GM18505 (cell line): ENCODE results near the gene NECTIN2.
"Not testable (repeated sequence)": the region's sequence is repeated elsewhere in the genome, so short reads cannot be mapped to it uniquely, and the experiment has no call there.

ENCODE experiments used
- ATAC-seq: cut with Tn5 transposase; IDR thresholded peaks from one replicate; pipeline ENCODE4 v1.9.1; 2021; ENCODE audit not compliant: unreplicated experiment
- POLR2A ChIP-seq: IDR thresholded peaks from 4 replicates; pipeline ENCODE4 v1.6.1; 2011; ENCODE audit warnings: borderline replicate concordance; ENCODE audit not compliant: insufficient read depth, insufficient read length; ENCODE audit errors: extremely low read depth

Gene NECTIN2

DNA sequence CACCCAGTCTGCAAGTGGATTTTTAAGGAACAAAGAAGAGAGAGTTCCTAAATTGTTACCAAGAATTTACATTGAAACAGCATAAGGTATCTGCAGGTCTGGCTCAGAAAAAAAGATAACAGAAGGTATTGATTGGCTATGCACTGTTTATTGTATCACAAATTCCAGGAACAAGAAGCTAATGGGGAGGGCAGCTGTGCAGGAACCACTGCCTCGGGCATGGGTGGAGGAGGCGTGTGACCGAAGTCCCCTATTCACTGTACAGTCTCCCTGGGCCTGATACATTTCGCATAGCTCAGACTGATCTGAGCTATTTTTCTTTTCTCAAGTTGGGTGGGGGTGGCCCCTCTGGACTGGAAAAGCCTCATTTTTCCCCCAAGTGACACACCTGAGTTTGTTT is 11.7 kb downstream of the NECTIN2 start:
- no peak for TF ChIP-seq POLR2A
- ATAC-seq: no peak

- ATAC-seq: not testable (repeated sequence)
These were observed 15.5 kb downstream of the NECTIN2 start for GRCh38 chr19:44861576-44861975.

DNA sequence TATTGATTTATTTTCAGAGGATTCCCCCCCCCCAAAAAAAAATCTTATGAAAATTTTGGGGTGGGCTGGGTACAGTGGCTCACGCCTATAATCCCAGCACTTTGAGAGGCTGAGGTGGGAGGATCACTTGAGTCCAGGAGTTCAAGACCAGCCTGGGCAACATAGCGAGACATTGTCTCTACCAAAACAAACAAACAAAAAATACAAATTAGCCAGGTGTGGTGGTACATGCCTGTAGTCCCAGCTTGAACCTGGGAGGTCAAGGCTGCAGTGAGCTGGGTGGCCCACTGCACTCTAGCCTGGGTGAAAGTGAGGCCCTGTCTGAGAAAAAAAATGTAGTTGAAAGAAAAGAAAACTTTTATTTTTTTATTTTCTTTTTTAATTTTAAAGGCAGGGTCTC is 17.9 kb downstream of the NECTIN2 start:
- no peak for ATAC-seq

GRCh38 chr19:44865196-44865767 is 19.2 kb downstream of the NECTIN2 start:
- no peak for ATAC-seq
- TF ChIP-seq POLR2A: no peak

More for the DNA sequence above, 17.9 kb downstream of the NECTIN2 start:
- no peak for TF ChIP-seq POLR2A

DNA sequence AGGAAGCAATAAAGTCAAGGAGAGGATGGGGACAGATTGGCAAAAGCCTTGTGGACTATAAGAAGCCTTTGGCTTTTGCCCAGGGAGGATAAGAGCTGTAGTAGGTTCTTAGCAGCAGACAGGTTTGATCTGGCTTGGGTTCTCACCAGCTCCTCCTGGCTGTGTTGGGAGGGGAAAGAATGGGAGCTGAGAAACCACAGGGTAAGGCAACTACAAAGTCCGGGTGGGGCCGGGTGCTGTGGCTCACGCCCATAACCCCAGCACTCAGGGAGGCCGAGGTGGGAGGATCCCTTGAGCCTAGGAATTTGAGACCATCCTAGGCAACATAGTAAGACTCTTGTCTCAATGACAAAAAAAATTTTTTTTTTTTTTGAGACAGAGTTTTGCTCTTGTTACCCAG is 20.6 kb downstream of the NECTIN2 start:
- ATAC-seq: no peak
- TF ChIP-seq POLR2A: no peak

DNA sequence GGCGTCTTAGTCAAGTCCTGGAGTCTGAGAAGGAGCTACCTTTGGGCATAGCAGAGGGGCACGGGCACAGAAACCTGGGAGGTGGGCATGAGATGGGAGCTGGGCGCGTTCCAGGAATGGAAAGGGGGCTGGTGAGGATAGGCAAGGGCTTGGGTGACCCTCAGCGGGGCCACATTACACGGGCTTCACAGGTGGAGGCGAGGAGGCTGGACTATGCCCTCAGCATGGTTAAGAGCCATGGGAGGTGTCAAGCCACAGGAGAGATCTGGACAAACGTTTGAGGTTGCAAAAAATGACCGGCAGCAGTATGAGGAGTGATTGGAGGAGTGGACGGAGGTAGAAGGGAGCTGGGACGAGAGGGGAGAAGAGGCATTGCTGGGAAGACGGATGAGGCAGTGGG is 21.5 kb downstream of the NECTIN2 start:
- no peak for ATAC-seq
- no peak for TF ChIP-seq POLR2A

DNA sequence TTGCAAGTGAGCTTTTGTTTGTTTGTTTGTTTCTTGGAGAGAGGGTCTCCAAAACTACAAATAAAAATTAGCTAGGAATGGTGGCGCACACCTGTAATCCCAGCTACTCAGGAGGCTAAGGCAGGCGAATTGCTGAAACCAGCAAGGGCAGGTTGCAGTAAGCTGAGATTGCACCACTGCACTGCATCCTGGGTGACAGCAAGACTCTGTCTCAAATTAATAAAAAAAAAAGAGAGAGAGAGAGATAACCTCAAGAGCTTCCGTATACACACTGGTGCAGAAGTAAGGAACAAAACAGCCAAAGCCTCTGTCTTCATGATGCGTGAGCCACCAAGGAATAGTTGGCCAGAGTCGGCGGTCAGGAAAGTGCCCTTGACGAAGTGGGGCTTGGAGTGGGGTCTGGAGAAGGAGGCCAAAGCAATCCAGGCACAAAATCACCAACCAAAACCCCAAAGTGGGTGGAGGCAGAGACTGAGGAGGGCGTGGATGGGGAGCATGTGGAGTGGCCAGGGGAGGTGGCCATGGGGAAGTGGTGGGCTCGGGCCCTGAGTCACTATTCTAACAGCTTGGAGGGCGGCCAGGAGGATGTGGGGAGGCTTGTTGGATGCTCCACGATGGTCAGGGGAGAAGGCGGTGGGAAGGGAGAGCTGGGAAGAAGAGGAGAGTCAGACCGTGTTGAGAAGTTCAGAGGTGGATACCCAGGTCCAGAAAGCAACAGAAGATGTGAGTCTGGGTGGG is 23.8 kb downstream of the NECTIN2 start:
- no peak for TF ChIP-seq POLR2A

DNA sequence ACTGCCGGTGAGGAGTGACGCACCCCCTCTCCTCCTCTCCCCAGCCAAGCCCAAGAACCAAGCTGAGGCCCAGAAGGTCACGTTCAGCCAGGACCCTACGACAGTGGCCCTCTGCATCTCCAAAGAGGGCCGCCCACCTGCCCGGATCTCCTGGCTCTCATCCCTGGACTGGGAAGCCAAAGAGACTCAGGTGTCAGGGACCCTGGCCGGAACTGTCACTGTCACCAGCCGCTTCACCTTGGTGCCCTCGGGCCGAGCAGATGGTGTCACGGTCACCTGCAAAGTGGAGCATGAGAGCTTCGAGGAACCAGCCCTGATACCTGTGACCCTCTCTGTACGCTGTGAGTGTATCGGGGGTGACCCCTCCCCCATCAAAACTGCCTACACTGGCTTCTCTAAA is 25.7 kb downstream of the NECTIN2 start:
- TF ChIP-seq POLR2A: no peak

More for the DNA sequence above, 23.8 kb downstream of the NECTIN2 start:
- ATAC-seq: no peak

GRCh38 chr19:44872661-44873060 is 26.6 kb downstream of the NECTIN2 start:
- TF ChIP-seq POLR2A: no peak
- ATAC-seq: no peak

More for the DNA sequence above, 25.7 kb downstream of the NECTIN2 start:
- ATAC-seq: no peak

GRCh38 chr19:44874317-44874716 is 28.2 kb downstream of the NECTIN2 start:
- ATAC-seq: no peak
- no peak for TF ChIP-seq POLR2A

DNA sequence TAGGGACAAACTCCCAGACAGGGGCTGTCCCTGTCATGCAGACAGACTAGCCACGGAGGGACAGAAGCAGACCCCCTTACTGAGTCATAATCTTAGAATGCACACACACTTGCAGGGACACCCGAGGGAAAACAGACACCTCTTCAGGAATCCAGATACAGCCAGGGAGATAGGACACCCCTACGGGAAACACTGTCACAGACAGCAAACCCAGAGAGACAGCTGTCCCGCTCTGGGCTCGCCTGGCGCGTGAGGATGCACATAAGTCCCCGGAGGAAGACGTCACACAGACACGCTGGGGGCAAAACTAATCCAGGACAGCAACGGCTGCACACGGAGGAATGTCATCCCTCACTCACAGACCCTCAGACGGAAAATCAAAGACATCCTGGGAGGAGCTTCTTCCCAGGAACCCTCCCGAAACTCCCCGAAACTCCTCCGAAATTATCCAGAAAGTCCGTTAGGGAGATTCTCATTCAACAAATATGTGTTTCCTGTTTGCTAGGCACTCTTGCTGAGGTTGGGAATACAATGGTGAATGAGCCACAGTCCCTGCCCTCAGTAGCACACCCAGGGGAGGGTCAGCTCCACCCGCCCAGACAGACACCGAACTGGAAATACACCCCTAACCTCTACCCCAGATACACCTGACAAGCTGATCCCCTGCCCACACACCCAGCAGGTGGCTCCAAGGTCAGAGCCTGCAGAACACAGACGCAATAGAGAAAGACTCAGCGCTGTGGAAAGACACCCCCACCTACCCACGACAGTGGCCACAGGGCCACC is 29.8 kb downstream of the NECTIN2 start:
- no peak for ATAC-seq
- TF ChIP-seq POLR2A: no peak

GRCh38 chr19:44876930-44877535 is 30.9 kb downstream of the NECTIN2 start:
- no peak for TF ChIP-seq POLR2A
- no peak for ATAC-seq

GRCh38 chr19:44878120-44878865 is 32.2 kb downstream of the NECTIN2 start:
- no peak for TF ChIP-seq POLR2A
- no peak for ATAC-seq
